Renal cortex interstitium (tissue), 11 donors: ENCODE measurements around the gene CHRM2. TPM values are rescaled to one million over a fixed set of nuclear protein-coding genes. Genes with fewer than 3 reads are reported as not detected.

ENCODE experiments used
- DNase-seq, 11 donors: peaks; one replicate each; pipeline ENCODE4 v3.0.0-alpha.2; 2013; ENCODE audit warnings: low read depth in 9 of 11, low spot score in 4 of 11; ENCODE audit errors: extremely low read depth in 1 of 11
- polyA plus RNA-seq, 3 donors: library from polyadenylated mRNA; unstranded; fragments of 120-200 nt; gene quantifications; one replicate each; pipeline ENCODE4 v1.2.1, GENCODE V29; 2013; ENCODE audit not compliant: insufficient read length in 3 of 3

CHRM2 gene
- polyA plus RNA-seq, 3 donors, result 2.2 to 2.9 (median 2.5) TPM

GRCh38 chr7:137005873-137006272 is 137.4 kb downstream of the CHRM2 start:
- DNase-seq, result no peak

GRCh38 chr7:137006293-137006692 is 137.8 kb downstream of the CHRM2 start:
- no peak for DNase-seq

GRCh38 chr7:137007001-137007694 is 138.7 kb downstream of the CHRM2 start:
- DNase-seq, result no peak

GRCh38 chr7:137009404-137009803 is 141.0 kb downstream of the CHRM2 start:
- no peak for DNase-seq

GRCh38 chr7:137015015-137015414 is 146.6 kb downstream of the CHRM2 start:
- no peak for DNase-seq

- no peak for DNase-seq
Observed at GRCh38 chr7:137017221-137017620, 148.8 kb downstream of the CHRM2 start.

- DNase-seq, result no peak
Observed at GRCh38 chr7:137018468-137018867, 150.0 kb downstream of the CHRM2 start.

- DNase-seq, result peak in 4 of 11 donors; percentile 3 to 28 (median 12)
Observed at GRCh38 chr7:137020351-137020750, 151.9 kb downstream of the CHRM2 start.

GRCh38 chr7:137025469-137026175 is 157.2 kb downstream of the CHRM2 start:
- DNase-seq, result no peak

- no peak for DNase-seq
Observed at GRCh38 chr7:137026176-137026500, 157.7 kb downstream of the CHRM2 start.

- DNase-seq, result no peak
Observed at GRCh38 chr7:137032436-137032835, 164.0 kb downstream of the CHRM2 start.

- no peak for DNase-seq
Observed at GRCh38 chr7:137036768-137037167, 168.3 kb downstream of the CHRM2 start.

- DNase-seq, result no peak
Observed at GRCh38 chr7:137038706-137039105, 170.3 kb downstream of the CHRM2 start.

GRCh38 chr7:137040745-137041144 is 172.3 kb downstream of the CHRM2 start:
- no peak for DNase-seq

GRCh38 chr7:137045573-137045972 is 177.1 kb downstream of the CHRM2 start:
- DNase-seq, result no peak

- DNase-seq, result no peak
Observed at GRCh38 chr7:137069249-137069963, 201.0 kb downstream of the CHRM2 start.
